Neural cell (in vitro differentiated cells): ENCODE results near the gene PLCB1.

Source experiments
- MXI1 ChIP-seq: fragments of 450-650 bp; conservative IDR thresholded peaks from 2 replicates; pipeline ENCODE4 v1.6.1; 2014; ENCODE audit warnings: antibody characterized with exemption, mild to moderate bottlenecking; ENCODE audit not compliant: poor library complexity, severe bottlenecking
- POLR2AphosphoS5 ChIP-seq: IDR thresholded peaks from 2 replicates; pipeline ENCODE4 v1.6.1; 2012

- TF ChIP-seq MXI1 (no peak), POLR2AphosphoS5 (no peak)
Observed at GRCh38 chr20:8917084-8917483, 785.0 kb downstream of the PLCB1 start.
